ENCODE data around the gene PIGZ.

Gene PIGZ

GRCh38 chr3:196969660-196970546, 1.3 kb upstream of the PIGZ start:
- H3K4me1 ChIP-seq (ENCODE audit: insufficient read depth, low read length) = no peaks in the 10 kb centered on the region; the same call in 1 of the 2 replicates
- H3K27me3 ChIP-seq (ENCODE audit: insufficient read depth, low read length) = peaks cover 68% of the 10 kb centered on the region
- no peak overlapping the region for H3K27ac ChIP-seq (ENCODE audit: low read length)
- peak overlapping the region; percentile 58; the same call in 1 of the 2 replicates for H3K4me3 ChIP-seq (ENCODE audit: low read length)
- peaks cover 5% of the 10 kb centered on the region for H3K9me3 ChIP-seq (ENCODE audit: insufficient read depth, low read depth, low read length)
- no peak overlapping the region for H3K9ac ChIP-seq (ENCODE audit: low read depth, low read length)
- H3K36me3 ChIP-seq (ENCODE audit: insufficient read depth, low read depth, low read length) = no peaks in the 10 kb centered on the region

GRCh38 chr3:196969134-196969659, 564 bp upstream of the PIGZ start:
- Histone ChIP-seq H3K9ac (ENCODE audit: low read depth, low read length) (no peak overlapping the region), H3K36me3 (ENCODE audit: insufficient read depth, low read depth, low read length) (no peaks in the 10 kb centered on the region), H3K4me1 (ENCODE audit: insufficient read depth, low read length) (no peaks in the 10 kb centered on the region; the same call in 1 of the 2 replicates), H3K9me3 (ENCODE audit: insufficient read depth, low read depth, low read length) (peaks cover 5% of the 10 kb centered on the region), H3K4me3 (ENCODE audit: low read length) (peak overlapping the region; percentile 58), H3K27ac (ENCODE audit: low read length) (no peak overlapping the region), H3K27me3 (ENCODE audit: insufficient read depth, low read length) (peaks cover 75% of the 10 kb centered on the region)

GRCh38 chr3:196967412-196968232, 1.0 kb downstream of the PIGZ start:
- peak overlapping the region; percentile 54 for H3K4me3 ChIP-seq (ENCODE audit: low read length)

GRCh38 chr3:196966526-196967401, 1.9 kb downstream of the PIGZ start:
- peaks cover 5% of the 10 kb centered on the region for H3K9me3 ChIP-seq (ENCODE audit: insufficient read depth, low read depth, low read length)
- H3K4me3 ChIP-seq (ENCODE audit: low read length) = peak overlapping the region; percentile 50
- no peak overlapping the region for H3K9ac ChIP-seq (ENCODE audit: low read depth, low read length)
- H3K36me3 ChIP-seq (ENCODE audit: insufficient read depth, low read depth, low read length) = no peaks in the 10 kb centered on the region
- peaks cover 85% of the 10 kb centered on the region for H3K27me3 ChIP-seq (ENCODE audit: insufficient read depth, low read length)
- no peak overlapping the region for H3K27ac ChIP-seq (ENCODE audit: low read length)
- H3K4me1 ChIP-seq (ENCODE audit: insufficient read depth, low read length) = no peaks in the 10 kb centered on the region; the same call in 1 of the 2 replicates

More at GRCh38 chr3:196967412-196968232, 1.0 kb downstream of the PIGZ start:
- no peak overlapping the region for H3K9ac ChIP-seq (ENCODE audit: low read depth, low read length)
- H3K9me3 ChIP-seq (ENCODE audit: insufficient read depth, low read depth, low read length) = peaks cover 5% of the 10 kb centered on the region
- H3K4me1 ChIP-seq (ENCODE audit: insufficient read depth, low read length) = no peaks in the 10 kb centered on the region; the same call in 1 of the 2 replicates
- no peak overlapping the region for H3K27ac ChIP-seq (ENCODE audit: low read length)
- H3K36me3 ChIP-seq (ENCODE audit: insufficient read depth, low read depth, low read length) = no peaks in the 10 kb centered on the region
- peaks cover 80% of the 10 kb centered on the region for H3K27me3 ChIP-seq (ENCODE audit: insufficient read depth, low read length)

- Histone ChIP-seq H3K27me3 (ENCODE audit: insufficient read depth, low read length) (peaks cover 85% of the 10 kb centered on the region), H3K9ac (ENCODE audit: low read depth, low read length) (no peak overlapping the region), H3K9me3 (ENCODE audit: insufficient read depth, low read depth, low read length) (no peaks in the 10 kb centered on the region), H3K27ac (ENCODE audit: low read length) (no peak overlapping the region), H3K4me1 (ENCODE audit: insufficient read depth, low read length) (no peaks in the 10 kb centered on the region; the same call in 1 of the 2 replicates), H3K4me3 (ENCODE audit: low read length) (no peak overlapping the region), H3K36me3 (ENCODE audit: insufficient read depth, low read depth, low read length) (no peaks in the 10 kb centered on the region)
These were observed 2.8 kb downstream of the PIGZ start for GRCh38 chr3:196965804-196966173.

- Histone ChIP-seq H3K9ac (ENCODE audit: low read depth, low read length) (no peak overlapping the region), H3K4me3 (ENCODE audit: low read length) (no peak overlapping the region), H3K27me3 (ENCODE audit: insufficient read depth, low read length) (peaks cover 82% of the 10 kb centered on the region), H3K4me1 (ENCODE audit: insufficient read depth, low read length) (no peaks in the 10 kb centered on the region; the same call in 1 of the 2 replicates), H3K9me3 (ENCODE audit: insufficient read depth, low read depth, low read length) (no peaks in the 10 kb centered on the region), H3K36me3 (ENCODE audit: insufficient read depth, low read depth, low read length) (no peaks in the 10 kb centered on the region), H3K27ac (ENCODE audit: low read length) (no peak overlapping the region)
These were observed 3.4 kb downstream of the PIGZ start for GRCh38 chr3:196965112-196965803.

GRCh38 chr3:196963631-196963953, 5.0 kb downstream of the PIGZ start:
- no peak overlapping the region for H3K9ac ChIP-seq (ENCODE audit: low read depth, low read length)
- no peaks in the 10 kb centered on the region for H3K9me3 ChIP-seq (ENCODE audit: insufficient read depth, low read depth, low read length)
- no peaks in the 10 kb centered on the region for H3K36me3 ChIP-seq (ENCODE audit: insufficient read depth, low read depth, low read length)
- no peak overlapping the region for H3K27ac ChIP-seq (ENCODE audit: low read length)
- H3K4me1 ChIP-seq (ENCODE audit: insufficient read depth, low read length) = no peaks in the 10 kb centered on the region; the same call in 1 of the 2 replicates
- no peak overlapping the region for H3K4me3 ChIP-seq (ENCODE audit: low read length)
- H3K27me3 ChIP-seq (ENCODE audit: insufficient read depth, low read length) = peaks cover 72% of the 10 kb centered on the region

GRCh38 chr3:196962930-196963630, 5.6 kb downstream of the PIGZ start:
- no peaks in the 10 kb centered on the region for H3K36me3 ChIP-seq (ENCODE audit: insufficient read depth, low read depth, low read length)
- H3K4me3 ChIP-seq (ENCODE audit: low read length) = no peak overlapping the region
- H3K27ac ChIP-seq (ENCODE audit: low read length) = no peak overlapping the region
- H3K27me3 ChIP-seq (ENCODE audit: insufficient read depth, low read length) = peaks cover 67% of the 10 kb centered on the region
- no peaks in the 10 kb centered on the region; the same call in 1 of the 2 replicates for H3K4me1 ChIP-seq (ENCODE audit: insufficient read depth, low read length)
- no peaks in the 10 kb centered on the region for H3K9me3 ChIP-seq (ENCODE audit: insufficient read depth, low read depth, low read length)
- H3K9ac ChIP-seq (ENCODE audit: low read depth, low read length) = no peak overlapping the region

GRCh38 chr3:196962108-196962929, 6.3 kb downstream of the PIGZ start:
- Histone ChIP-seq H3K4me1 (ENCODE audit: insufficient read depth, low read length) (no peaks in the 10 kb centered on the region; the same call in 1 of the 2 replicates), H3K36me3 (ENCODE audit: insufficient read depth, low read depth, low read length) (no peaks in the 10 kb centered on the region), H3K9me3 (ENCODE audit: insufficient read depth, low read depth, low read length) (no peaks in the 10 kb centered on the region), H3K9ac (ENCODE audit: low read depth, low read length) (no peak overlapping the region), H3K27ac (ENCODE audit: low read length) (no peak overlapping the region), H3K27me3 (ENCODE audit: insufficient read depth, low read length) (peaks cover 60% of the 10 kb centered on the region), H3K4me3 (ENCODE audit: low read length) (no peak overlapping the region)

Data from iPS-20b (cell line).